Measurements from ENCODE around the gene KRT23. TPM values are rescaled to one million over a fixed set of nuclear protein-coding genes. Genes with fewer than 3 reads are reported as not detected.

The KRT23 gene, protein sequence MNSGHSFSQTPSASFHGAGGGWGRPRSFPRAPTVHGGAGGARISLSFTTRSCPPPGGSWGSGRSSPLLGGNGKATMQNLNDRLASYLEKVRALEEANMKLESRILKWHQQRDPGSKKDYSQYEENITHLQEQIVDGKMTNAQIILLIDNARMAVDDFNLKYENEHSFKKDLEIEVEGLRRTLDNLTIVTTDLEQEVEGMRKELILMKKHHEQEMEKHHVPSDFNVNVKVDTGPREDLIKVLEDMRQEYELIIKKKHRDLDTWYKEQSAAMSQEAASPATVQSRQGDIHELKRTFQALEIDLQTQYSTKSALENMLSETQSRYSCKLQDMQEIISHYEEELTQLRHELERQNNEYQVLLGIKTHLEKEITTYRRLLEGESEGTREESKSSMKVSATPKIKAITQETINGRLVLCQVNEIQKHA
- total RNA-seq = under 1 TPM in 1 of 2 donors, not detected in 1; 0.50 TPM

DNA sequence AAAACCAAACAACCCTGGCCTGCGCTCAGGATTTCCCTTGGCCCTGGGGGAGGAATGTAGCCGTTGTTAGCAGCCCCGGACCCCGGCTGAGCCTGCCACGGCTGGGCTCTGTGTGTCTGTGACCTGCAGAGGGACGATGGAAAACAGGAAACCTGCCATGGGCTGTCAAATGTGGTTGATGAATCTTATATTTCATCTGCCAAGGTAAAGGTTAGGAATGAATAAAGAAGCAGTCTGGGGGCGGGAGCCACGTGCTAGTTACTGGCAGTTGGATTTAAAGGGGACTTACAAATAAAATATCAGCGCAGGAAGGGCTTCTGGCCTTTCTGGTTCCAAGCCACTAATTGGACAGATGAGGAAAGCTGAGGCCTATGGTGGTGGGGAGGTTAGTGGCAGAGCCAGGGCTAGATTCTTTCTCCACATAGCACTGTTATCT lies at the start of gene KRT23:
Gene KRT23, minus strand, starts transcription at position 263 of the 436 bp plus-strand sequence. CDS start 1,043 bp downstream, outside the sequence.
- Mint-ChIP-seq H3K9me3 (no peaks in the 10 kb centered on the region), H3K27me3 (peaks cover 17% of the 10 kb centered on the region), H3K27ac (no peak within 1 kb of the TSS), H3K4me3 (no peak within 1 kb of the TSS), H3K36me3 (ENCODE audit: low read depth) (no peaks in the 10 kb centered on the region), H3K4me1 (no peaks in the 10 kb centered on the region)
- peak; percentile 39 for ATAC-seq (replicated peaks)

DNA sequence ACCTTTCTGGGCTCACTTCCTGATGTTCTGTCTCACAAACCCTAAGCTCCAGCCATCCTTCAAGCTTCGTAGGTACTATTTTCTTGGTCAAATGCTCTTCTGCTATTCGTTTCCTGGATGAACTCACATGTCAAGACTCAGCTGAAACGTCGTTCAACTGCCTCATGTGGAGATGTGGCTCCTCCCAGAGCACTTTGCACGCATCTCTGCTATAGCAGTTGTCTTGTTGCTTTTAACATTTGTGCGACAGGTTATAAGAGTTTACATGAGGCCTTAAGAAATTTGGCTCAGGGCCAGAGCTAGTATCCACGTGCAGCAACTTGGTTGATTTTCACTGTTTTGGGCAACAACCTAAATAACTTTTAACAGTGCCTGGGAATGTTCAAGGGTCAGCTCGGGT lies 49.5 kb upstream of the KRT23 start:
- Mint-ChIP-seq H3K36me3 (ENCODE audit: low read depth) (no peaks in the 10 kb centered on the region), H3K27ac (no peak overlapping the region)

DNA sequence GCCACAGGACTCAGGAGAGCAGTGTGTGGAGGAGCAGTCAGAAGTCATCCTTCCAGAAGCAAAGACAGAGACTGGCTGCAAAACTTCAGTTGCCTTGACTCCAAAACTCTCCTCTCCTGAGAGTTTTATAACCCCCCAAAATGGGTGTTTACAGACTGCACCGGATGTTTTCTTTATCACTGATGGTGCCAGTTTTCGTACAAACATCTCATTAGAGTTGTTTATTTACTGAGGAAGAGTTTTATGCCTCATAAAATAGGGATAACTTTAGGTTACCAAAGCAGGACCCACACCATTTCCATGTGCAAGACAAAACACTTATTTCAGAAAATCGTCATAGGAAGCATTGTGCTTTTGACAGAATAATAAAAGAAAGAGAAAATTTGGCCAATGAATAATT lies 46.8 kb upstream of the KRT23 start, which contains the start of gene KRT40:
Gene KRT40, minus strand, starts transcription at position 101 of the 400 bp plus-strand sequence. Its CDS starts 53 bp downstream, at position 48.
- Mint-ChIP-seq H3K27ac (no peak within 1 kb of the TSS), H3K4me1 (no peaks in the 10 kb centered on the region), H3K36me3 (ENCODE audit: low read depth) (no peaks in the 10 kb centered on the region), H3K4me3 (no peak within 1 kb of the TSS), H3K27me3 (peaks cover 25% of the 10 kb centered on the region), H3K9me3 (no peaks in the 10 kb centered on the region)
- ATAC-seq (replicated peaks) = no peak

More for the DNA sequence above, 49.5 kb upstream of the KRT23 start:
- ATAC-seq (replicated peaks) = no peak
- H3K9me3 Mint-ChIP-seq = no peaks in the 10 kb centered on the region
- no peak overlapping the region for H3K4me3 Mint-ChIP-seq
- H3K27me3 Mint-ChIP-seq = peaks cover 22% of the 10 kb centered on the region
- H3K4me1 Mint-ChIP-seq = no peaks in the 10 kb centered on the region

DNA sequence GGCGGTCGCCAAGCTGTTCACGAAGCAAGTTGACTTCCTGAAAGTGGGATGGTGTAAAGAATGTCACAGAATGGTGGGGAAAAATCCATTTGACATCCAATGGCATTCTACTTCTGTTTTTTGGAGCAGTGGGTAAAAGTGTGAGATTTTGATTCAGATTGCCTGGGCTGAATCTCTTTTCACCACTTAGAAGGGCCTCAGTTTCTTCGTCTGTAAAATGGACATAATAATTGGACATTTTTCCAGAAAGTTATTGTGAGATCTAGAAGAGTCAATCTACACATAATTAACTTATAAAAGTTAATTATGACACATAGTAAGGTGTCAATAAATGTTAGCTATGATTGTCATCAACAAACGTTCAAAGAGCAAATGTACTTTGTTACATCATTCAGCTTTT lies 43.7 kb upstream of the KRT23 start:
- Mint-ChIP-seq H3K9me3 (no peaks in the 10 kb centered on the region), H3K4me3 (no peak overlapping the region), H3K27ac (no peak overlapping the region), H3K36me3 (ENCODE audit: low read depth) (no peaks in the 10 kb centered on the region), H3K27me3 (peaks cover 26% of the 10 kb centered on the region), H3K4me1 (no peaks in the 10 kb centered on the region)
- no peak for ATAC-seq (replicated peaks)

DNA sequence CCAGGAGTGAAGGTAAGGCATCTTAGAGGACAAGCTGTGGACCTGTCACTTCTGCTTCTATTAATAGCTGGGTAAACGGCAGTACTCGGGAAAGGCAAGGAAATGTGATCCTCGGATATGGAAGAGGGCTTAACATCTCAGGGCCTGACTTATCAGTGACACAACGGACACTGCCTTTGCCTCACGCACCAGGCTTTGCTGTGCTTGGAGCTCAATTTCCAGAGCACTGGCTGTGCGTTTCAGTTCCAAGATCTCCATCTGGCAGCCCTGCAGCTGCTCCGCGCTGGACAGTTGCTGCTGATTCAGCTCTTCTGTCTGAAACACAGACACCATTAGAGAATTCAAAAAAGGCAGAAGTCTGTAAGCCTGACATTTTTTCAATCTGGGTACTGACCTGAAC lies 43.1 kb upstream of the KRT23 start:
- H3K4me3 Mint-ChIP-seq = no peak overlapping the region
- no peak for ATAC-seq (replicated peaks)
- peaks cover 22% of the 10 kb centered on the region for H3K27me3 Mint-ChIP-seq
- H3K9me3 Mint-ChIP-seq = no peaks in the 10 kb centered on the region
- H3K4me1 Mint-ChIP-seq = no peaks in the 10 kb centered on the region
- H3K36me3 Mint-ChIP-seq (ENCODE audit: low read depth) = no peaks in the 10 kb centered on the region
- H3K27ac Mint-ChIP-seq = no peak overlapping the region

DNA sequence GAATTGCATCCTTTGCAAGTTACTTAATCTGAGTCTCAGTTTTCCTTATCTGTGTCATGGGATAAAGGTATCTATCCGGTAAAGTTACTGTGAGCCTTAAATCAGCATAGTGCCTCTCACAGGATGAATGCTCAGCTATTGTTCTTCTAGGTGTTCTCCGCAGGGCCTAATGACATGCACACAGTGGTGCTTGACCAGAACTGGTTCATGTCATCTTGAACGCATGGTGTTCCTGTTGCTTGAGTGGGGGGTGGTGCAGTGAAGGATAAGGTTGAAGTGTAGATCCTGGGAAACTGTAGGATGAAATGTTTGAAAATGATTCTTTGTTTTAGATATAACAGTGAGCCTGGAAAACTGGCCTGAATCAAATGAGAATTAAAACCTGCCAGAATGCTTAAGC lies 42.7 kb upstream of the KRT23 start:
- Mint-ChIP-seq H3K4me1 (no peaks in the 10 kb centered on the region), H3K9me3 (no peaks in the 10 kb centered on the region), H3K27ac (no peak overlapping the region), H3K27me3 (peaks cover 27% of the 10 kb centered on the region), H3K36me3 (ENCODE audit: low read depth) (no peaks in the 10 kb centered on the region), H3K4me3 (no peak overlapping the region)
- ATAC-seq (replicated peaks) = no peak

DNA sequence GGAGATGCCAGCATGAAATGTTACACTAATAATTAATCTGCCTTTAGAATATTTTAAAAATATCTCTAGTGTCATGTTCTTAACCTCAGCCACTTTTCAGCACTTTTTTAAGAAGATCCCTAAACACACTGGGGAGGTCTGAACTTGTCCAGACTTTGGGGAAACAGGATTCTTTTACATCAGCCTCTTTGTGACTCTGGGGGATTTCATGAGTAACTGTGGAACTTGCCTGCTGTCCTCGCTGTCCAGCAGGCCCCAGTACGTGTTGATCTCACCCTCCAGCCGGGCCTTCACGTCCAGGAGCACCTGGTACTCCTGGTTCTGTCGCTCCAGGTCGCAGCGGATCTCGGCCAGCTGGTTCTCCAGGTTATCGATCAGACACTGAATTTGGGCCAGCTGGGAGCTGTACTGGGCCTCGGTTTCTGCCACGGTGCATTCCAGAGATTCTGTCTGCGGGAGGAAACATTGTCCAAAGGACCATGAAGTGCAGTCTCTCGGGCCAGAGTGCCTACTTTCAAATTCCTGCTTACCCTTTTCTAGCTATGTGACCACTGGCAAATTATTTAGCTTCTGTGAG lies 41.2 kb upstream of the KRT23 start:
- H3K36me3 Mint-ChIP-seq (ENCODE audit: low read depth) = no peaks in the 10 kb centered on the region
- ATAC-seq (replicated peaks) = no peak
- H3K9me3 Mint-ChIP-seq = no peaks in the 10 kb centered on the region
- H3K27ac Mint-ChIP-seq = no peak overlapping the region
- H3K4me1 Mint-ChIP-seq = no peaks in the 10 kb centered on the region
- peaks cover 26% of the 10 kb centered on the region for H3K27me3 Mint-ChIP-seq
- H3K4me3 Mint-ChIP-seq = no peak overlapping the region

DNA sequence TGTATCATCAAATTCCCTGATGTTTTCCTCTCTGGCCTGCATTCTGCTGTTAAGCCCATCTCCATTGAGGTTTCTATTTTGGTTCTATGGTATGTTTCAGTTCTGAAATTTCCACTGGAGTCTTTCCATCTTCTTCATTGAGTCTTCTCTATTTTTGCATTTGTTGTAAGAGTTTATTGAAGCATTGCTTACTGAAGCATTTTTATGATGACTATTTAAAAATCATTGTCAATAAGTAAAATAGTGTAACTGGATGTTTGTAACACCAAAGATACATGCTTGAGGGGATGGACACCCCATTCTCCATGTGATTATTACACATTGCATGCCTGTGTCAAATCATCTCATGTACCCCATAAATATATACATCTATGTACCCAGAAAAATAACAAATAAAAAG lies 38.1 kb upstream of the KRT23 start:
- H3K36me3 Mint-ChIP-seq (ENCODE audit: low read depth) = no peaks in the 10 kb centered on the region
- no peak overlapping the region for H3K27ac Mint-ChIP-seq
- no peak for ATAC-seq (replicated peaks)
- H3K4me3 Mint-ChIP-seq = no peak overlapping the region
- no peaks in the 10 kb centered on the region for H3K9me3 Mint-ChIP-seq
- H3K4me1 Mint-ChIP-seq = no peaks in the 10 kb centered on the region
- H3K27me3 Mint-ChIP-seq = peaks cover 23% of the 10 kb centered on the region

DNA sequence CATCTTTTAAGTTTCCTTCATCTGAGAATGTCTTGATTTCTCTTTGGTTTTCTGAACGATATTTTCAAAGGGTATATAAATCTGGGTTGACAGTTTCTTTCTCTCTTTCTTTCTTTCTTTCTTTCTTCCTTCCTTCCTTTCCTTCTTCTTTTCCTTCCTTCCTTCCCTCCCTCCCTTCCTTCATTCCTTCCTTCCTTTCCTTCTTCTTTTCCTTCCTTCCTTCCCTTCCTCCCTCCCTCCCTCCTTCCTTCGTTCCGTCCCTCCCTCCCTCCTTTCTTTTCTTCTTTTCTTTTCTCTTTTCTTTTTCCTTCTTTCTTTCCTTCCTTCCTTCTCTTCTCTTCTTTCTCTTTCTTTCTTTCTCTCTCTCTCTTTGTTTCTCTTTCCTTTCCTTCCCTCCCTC lies 36.9 kb upstream of the KRT23 start:
- no peak for ATAC-seq (replicated peaks)
- Mint-ChIP-seq H3K27me3 (peaks cover 16% of the 10 kb centered on the region), H3K9me3 (no peaks in the 10 kb centered on the region)

DNA sequence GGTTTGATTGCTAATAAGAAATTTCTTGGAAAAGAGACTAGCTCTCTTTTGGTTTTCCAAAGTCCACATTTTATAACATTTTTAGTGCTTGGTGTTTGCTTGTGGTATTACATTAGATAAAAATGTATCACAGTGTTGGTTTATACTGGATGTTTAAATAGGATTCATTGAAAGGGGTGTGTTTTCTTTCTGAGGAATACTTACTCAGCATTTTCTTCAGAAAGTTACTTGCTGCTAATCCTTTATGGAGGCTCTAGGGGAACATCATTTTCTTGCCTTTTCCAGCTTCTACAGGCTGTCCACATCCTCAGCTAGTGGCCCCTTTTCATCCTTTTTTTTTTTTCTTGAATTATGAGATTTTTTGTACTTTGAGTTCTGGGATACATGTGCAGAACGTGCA lies 30.1 kb upstream of the KRT23 start:
- Mint-ChIP-seq H3K4me3 (no peak overlapping the region), H3K9me3 (no peaks in the 10 kb centered on the region), H3K4me1 (peaks cover 6% of the 10 kb centered on the region), H3K27ac (no peak overlapping the region), H3K36me3 (ENCODE audit: low read depth) (no peaks in the 10 kb centered on the region), H3K27me3 (peaks cover 4% of the 10 kb centered on the region)
- no peak for ATAC-seq (replicated peaks)

More for the DNA sequence above, 36.9 kb upstream of the KRT23 start:
- Mint-ChIP-seq H3K27ac (no peak overlapping the region), H3K36me3 (ENCODE audit: low read depth) (no peaks in the 10 kb centered on the region), H3K4me3 (no peak overlapping the region), H3K4me1 (no peaks in the 10 kb centered on the region)

DNA sequence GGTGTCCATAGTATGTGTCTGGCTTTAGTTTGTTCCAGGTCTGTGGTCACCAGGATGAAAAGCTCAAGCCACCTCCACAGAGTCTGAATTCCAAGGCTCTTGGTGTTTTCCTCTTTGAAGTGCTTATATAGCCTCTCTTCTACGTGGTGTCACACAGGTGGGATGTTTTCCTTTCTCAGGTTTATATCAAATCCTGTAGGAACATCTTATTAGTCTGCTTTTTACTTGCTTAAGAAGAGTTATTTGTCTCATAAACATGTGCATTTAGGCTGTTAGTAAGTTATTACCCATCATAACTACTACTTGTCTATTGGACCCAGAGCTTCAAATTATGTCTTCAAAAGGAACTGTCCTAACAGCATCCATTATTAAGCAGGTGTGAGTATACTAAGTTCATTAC lies 29.4 kb upstream of the KRT23 start, which contains the start of gene KRT39:
Gene KRT39, minus strand, starts transcription at position 101 of the 400 bp plus-strand sequence. Its CDS starts 92 bp downstream, at position 9.
- Mint-ChIP-seq H3K4me3 (no peak within 1 kb of the TSS), H3K27me3 (peaks cover 4% of the 10 kb centered on the region), H3K4me1 (peaks cover 6% of the 10 kb centered on the region), H3K9me3 (no peaks in the 10 kb centered on the region), H3K27ac (no peak within 1 kb of the TSS), H3K36me3 (ENCODE audit: low read depth) (no peaks in the 10 kb centered on the region)
- no peak for ATAC-seq (replicated peaks)

DNA sequence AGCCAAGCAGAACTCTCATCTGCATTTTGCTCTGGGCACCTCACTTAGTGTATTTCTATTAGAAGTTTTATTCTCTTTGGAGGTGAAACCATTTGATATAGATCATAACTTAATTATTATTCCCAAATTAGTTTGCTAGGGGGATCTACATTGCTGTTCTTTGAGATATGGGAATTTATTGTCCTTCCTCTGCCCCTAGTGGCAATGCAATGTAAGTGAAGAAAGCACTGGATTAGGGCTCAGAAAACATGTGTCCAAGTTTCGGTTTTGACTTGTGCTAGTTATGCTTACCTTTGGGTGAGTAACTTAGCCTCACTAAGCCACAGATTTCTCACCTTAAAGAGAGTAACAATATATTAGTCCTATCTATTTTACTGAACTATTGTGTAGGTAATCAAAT lies 26.4 kb upstream of the KRT23 start:
- ATAC-seq (replicated peaks) = peak; percentile 56
- Mint-ChIP-seq H3K27ac (no peak overlapping the region), H3K4me3 (no peak overlapping the region), H3K27me3 (peaks cover 11% of the 10 kb centered on the region), H3K9me3 (no peaks in the 10 kb centered on the region), H3K4me1 (peaks cover 6% of the 10 kb centered on the region), H3K36me3 (ENCODE audit: low read depth) (no peaks in the 10 kb centered on the region)

DNA sequence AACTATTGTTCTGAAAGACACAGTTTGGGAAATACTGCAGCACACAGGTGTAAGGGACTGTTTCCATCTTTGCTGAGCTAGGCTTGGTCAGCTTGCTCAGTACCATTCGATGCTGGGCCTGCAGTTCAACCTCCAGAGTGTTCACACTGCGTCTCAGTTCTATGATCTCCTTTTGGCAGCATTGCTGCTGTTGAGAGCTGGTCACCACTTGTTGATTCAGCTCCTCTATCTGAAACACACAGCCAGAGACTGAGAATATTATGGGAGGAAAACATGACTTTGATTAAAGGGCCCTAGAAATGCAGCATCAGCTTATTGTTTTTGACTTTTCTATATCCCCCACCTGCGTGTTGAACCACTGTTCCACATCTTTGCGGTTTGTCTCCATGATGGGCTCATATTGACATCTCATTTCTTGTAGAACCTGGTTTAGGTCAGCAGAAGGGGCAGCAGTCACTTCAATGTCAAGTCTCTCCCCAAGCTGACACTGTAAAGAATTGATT lies 24.7 kb upstream of the KRT23 start:
- H3K4me1 Mint-ChIP-seq = peaks cover 6% of the 10 kb centered on the region
- H3K27me3 Mint-ChIP-seq = peaks cover 8% of the 10 kb centered on the region
- H3K36me3 Mint-ChIP-seq (ENCODE audit: low read depth) = no peaks in the 10 kb centered on the region
- no peak for ATAC-seq (replicated peaks)
- H3K4me3 Mint-ChIP-seq = no peak overlapping the region
- no peak overlapping the region for H3K27ac Mint-ChIP-seq
- H3K9me3 Mint-ChIP-seq = no peaks in the 10 kb centered on the region

DNA sequence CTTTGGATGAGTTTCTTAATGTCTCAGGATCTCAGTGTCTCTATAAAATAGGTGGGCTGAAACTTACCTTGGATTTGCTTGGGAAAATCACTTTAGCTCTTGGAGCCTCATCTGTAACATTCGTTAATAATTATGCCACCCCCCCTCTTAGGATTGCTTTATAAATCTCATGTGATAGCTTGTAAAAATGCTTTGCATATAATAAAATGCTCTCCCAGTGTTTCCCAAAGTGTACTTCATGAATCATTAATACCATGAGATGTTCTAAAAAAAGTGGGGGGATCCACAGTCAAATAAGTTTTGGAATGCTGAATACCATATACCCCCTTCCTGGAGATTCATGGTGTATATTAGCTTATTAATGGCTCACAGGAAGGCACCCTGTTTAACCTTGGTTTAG lies 24.1 kb upstream of the KRT23 start:
- H3K4me1 Mint-ChIP-seq = peaks cover 6% of the 10 kb centered on the region
- H3K27ac Mint-ChIP-seq = no peak overlapping the region
- peaks cover 10% of the 10 kb centered on the region for H3K27me3 Mint-ChIP-seq
- no peak for ATAC-seq (replicated peaks)
- H3K36me3 Mint-ChIP-seq (ENCODE audit: low read depth) = no peaks in the 10 kb centered on the region
- H3K9me3 Mint-ChIP-seq = no peaks in the 10 kb centered on the region
- H3K4me3 Mint-ChIP-seq = no peak overlapping the region

DNA sequence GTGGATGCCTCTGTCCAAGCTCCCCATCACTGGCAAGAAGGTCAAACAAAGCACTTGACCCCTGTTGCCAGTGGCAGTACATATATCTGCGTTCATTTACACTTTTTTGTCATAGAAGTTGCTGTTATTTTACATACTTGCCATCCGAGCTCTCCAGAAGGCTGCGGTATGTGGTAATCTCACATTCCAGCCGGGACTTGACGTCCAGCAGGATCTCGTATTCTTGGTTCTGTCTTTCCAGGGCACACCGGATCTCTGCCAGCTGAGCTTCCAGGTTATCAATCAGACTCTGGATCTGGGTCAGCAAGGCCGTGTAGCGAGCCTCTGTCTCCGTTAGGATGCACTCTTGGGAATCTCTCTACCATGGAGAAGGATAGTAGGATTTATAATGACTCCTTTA lies 22.7 kb upstream of the KRT23 start:
- H3K9me3 Mint-ChIP-seq = no peaks in the 10 kb centered on the region
- H3K36me3 Mint-ChIP-seq (ENCODE audit: low read depth) = no peaks in the 10 kb centered on the region
- H3K27me3 Mint-ChIP-seq = peaks cover 16% of the 10 kb centered on the region
- ATAC-seq (replicated peaks) = no peak
- H3K4me1 Mint-ChIP-seq = peaks cover 6% of the 10 kb centered on the region
- no peak overlapping the region for H3K4me3 Mint-ChIP-seq
- H3K27ac Mint-ChIP-seq = no peak overlapping the region

All from activated T-helper 17 cell treated with anti-CD3 and anti-CD28 coated beads, Interleukin-2, amount 50 U/mL, for 72 hours (primary cell).